ENCODE results near the gene MAGI2.
A peak's percentile ranks its signal among the peaks of the same experiment; 100 is the strongest.

The MAGI2 gene

GRCh38 chr7:79298145-79298760 is 155.2 kb downstream of the MAGI2 start:
- no peak for DNase-seq

GRCh38 chr7:79296553-79297320 is 156.7 kb downstream of the MAGI2 start:
- DNase-seq = no peak

- DNase-seq = no peak
Observed at GRCh38 chr7:79293655-79294142, 159.8 kb downstream of the MAGI2 start.

GRCh38 chr7:79292834-79293233 is 160.6 kb downstream of the MAGI2 start:
- DNase-seq = no peak

GRCh38 chr7:79291498-79291865 is 162.0 kb downstream of the MAGI2 start:
- no peak for DNase-seq

GRCh38 chr7:79290841-79291497 is 162.5 kb downstream of the MAGI2 start:
- DNase-seq = no peak

GRCh38 chr7:79290398-79290797 is 163.1 kb downstream of the MAGI2 start:
- no peak for DNase-seq

- no peak for DNase-seq
Observed at GRCh38 chr7:79288655-79289054, 164.8 kb downstream of the MAGI2 start.

- no peak for DNase-seq
Observed at GRCh38 chr7:79287981-79288380, 165.5 kb downstream of the MAGI2 start.

GRCh38 chr7:79286181-79286580 is 167.3 kb downstream of the MAGI2 start:
- DNase-seq = no peak

- no peak for DNase-seq
Observed at GRCh38 chr7:79285756-79286155, 167.7 kb downstream of the MAGI2 start.

GRCh38 chr7:79284211-79284610 is 169.3 kb downstream of the MAGI2 start:
- no peak for DNase-seq

GRCh38 chr7:79282882-79283602 is 170.4 kb downstream of the MAGI2 start:
- no peak for DNase-seq

- peak; percentile 34 for DNase-seq
Observed at GRCh38 chr7:79282070-79282694, 171.3 kb downstream of the MAGI2 start.

GRCh38 chr7:79281426-79281825 is 172.0 kb downstream of the MAGI2 start:
- no peak for DNase-seq

GRCh38 chr7:79272938-79273337 is 180.5 kb downstream of the MAGI2 start:
- DNase-seq = no peak

- no peak for DNase-seq
Observed at GRCh38 chr7:79272066-79272669, 181.3 kb downstream of the MAGI2 start.

GRCh38 chr7:79268730-79269129 is 184.7 kb downstream of the MAGI2 start:
- DNase-seq = no peak

GRCh38 chr7:79258826-79259225 is 194.6 kb downstream of the MAGI2 start:
- no peak for DNase-seq

- DNase-seq = no peak
Observed at GRCh38 chr7:79257959-79258358, 195.5 kb downstream of the MAGI2 start.

GRCh38 chr7:79245623-79246249 is 207.7 kb downstream of the MAGI2 start:
- DNase-seq = no peak

- DNase-seq = no peak
Observed at GRCh38 chr7:79244482-79244881, 209.0 kb downstream of the MAGI2 start.
